Astrocyte of the spinal cord (primary cell): ENCODE measurements around the gene HK1.

ENCODE experiments used
- DNase-seq: peaks from one replicate; pipeline ENCODE4 v3.0.0; 2011; ENCODE audit warnings: low read depth, low spot score
- H3K4me3 ChIP-seq: 2 replicates; pipeline ENCODE4 v1.5.1; 2011; ENCODE audit warnings: low read depth, mild to moderate bottlenecking, low read length, moderate library complexity
- CTCF ChIP-seq: IDR thresholded peaks from 2 replicates; pipeline ENCODE4 v1.5.1; 2012; ENCODE audit warnings: low read depth, mild to moderate bottlenecking, low read length, inconsistent platforms
- in situ Hi-C: cut with HindIII; loops from 2 replicates; pipeline ENCODE4 v1.10.0; 2017; ENCODE audit warnings: low sequenced_read_pairs

The HK1 gene

GRCh38 chr10:69384320-69384719, 106.0 kb downstream of the HK1 start:
- no peak overlapping the region for H3K4me3 ChIP-seq
- no peak for DNase-seq
- in situ Hi-C loops: no loop called here
- no peak for TF ChIP-seq CTCF

GRCh38 chr10:69385454-69386350, 107.4 kb downstream of the HK1 start:
- no peak for DNase-seq
- no peak overlapping the region for H3K4me3 ChIP-seq
- in situ Hi-C loops: no loop called here
- no peak for TF ChIP-seq CTCF

GRCh38 chr10:69387500-69387899, 109.2 kb downstream of the HK1 start:
- TF ChIP-seq CTCF: no peak
- no peak overlapping the region for H3K4me3 ChIP-seq
- DNase-seq: no peak
- in situ Hi-C loops: no loop called here

GRCh38 chr10:69388488-69388887, 110.2 kb downstream of the HK1 start:
- in situ Hi-C loops: no loop called here
- DNase-seq: no peak

GRCh38 chr10:69389827-69390490, 111.7 kb downstream of the HK1 start:
- in situ Hi-C loops: no loop called here
- no peak for TF ChIP-seq CTCF
- no peak overlapping the region for H3K4me3 ChIP-seq
- peak; percentile 46 for DNase-seq

More at GRCh38 chr10:69388488-69388887, 110.2 kb downstream of the HK1 start:
- no peak overlapping the region for H3K4me3 ChIP-seq
- no peak for TF ChIP-seq CTCF

- no peak overlapping the region for H3K4me3 ChIP-seq
- in situ Hi-C loops: no loop called here
- TF ChIP-seq CTCF: no peak
- no peak for DNase-seq
These were observed 112.9 kb downstream of the HK1 start for GRCh38 chr10:69391158-69391557.
